Esophagus squamous epithelium (tissue), 4 donors: ENCODE measurements around the gene LBHD1.
"Not testable (repeated sequence)": the region's sequence is repeated elsewhere in the genome, so short reads cannot be mapped to it uniquely, and the experiment has no call there.

Experiments
- POLR2A ChIP-seq, 4 donors: fragments of 450-650 bp; IDR thresholded peaks; one replicate each; pipeline ENCODE4 v1.6.1; 2017; ENCODE audit warnings: antibody characterized with exemption in 4 of 4, mild to moderate bottlenecking in 4 of 4, moderate library complexity in 3 of 4
- TF ChIP-seq, protein P1 (sequence below), 6 experiments: fragments of 450-650 bp in 4 of 6; fragments of 200-600 bp in 2 of 6; sonication (generic) in 2 of 6; IDR thresholded peaks; one replicate each; pipeline ENCODE4 v1.5.1; 2016 to 2019; ENCODE audit warnings: antibody characterized with exemption in 6 of 6, mild to moderate bottlenecking in 4 of 6, moderate library complexity in 4 of 6

GRCh38 chr11:62616957-62617356, 55.1 kb downstream of the LBHD1 start:
- TF ChIP-seq, protein P1, sequence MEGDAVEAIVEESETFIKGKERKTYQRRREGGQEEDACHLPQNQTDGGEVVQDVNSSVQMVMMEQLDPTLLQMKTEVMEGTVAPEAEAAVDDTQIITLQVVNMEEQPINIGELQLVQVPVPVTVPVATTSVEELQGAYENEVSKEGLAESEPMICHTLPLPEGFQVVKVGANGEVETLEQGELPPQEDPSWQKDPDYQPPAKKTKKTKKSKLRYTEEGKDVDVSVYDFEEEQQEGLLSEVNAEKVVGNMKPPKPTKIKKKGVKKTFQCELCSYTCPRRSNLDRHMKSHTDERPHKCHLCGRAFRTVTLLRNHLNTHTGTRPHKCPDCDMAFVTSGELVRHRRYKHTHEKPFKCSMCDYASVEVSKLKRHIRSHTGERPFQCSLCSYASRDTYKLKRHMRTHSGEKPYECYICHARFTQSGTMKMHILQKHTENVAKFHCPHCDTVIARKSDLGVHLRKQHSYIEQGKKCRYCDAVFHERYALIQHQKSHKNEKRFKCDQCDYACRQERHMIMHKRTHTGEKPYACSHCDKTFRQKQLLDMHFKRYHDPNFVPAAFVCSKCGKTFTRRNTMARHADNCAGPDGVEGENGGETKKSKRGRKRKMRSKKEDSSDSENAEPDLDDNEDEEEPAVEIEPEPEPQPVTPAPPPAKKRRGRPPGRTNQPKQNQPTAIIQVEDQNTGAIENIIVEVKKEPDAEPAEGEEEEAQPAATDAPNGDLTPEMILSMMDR (IDR thresholded peaks at IDR 0.05), result not testable (repeated sequence)
- TF ChIP-seq POLR2A (IDR thresholded peaks at IDR 0.05), result not testable (repeated sequence)
